ENCODE measurements around the gene JMJD6. TPM values are rescaled to one million over a fixed set of nuclear protein-coding genes. Genes with fewer than 3 reads are reported as not detected.

Gene JMJD6
- total RNA-seq, 2 donors from 2014 or later, result 35.0 to 37.4 TPM

- TF ChIP-seq CTCF (IDR thresholded peaks at IDR 0.05), result no peak
- Histone ChIP-seq H3K4me1 (peaks cover 0 to 19% of the 10 kb centered on the region in 2 donors), H3K27me3 (no peaks in the 10 kb centered on the region), H3K9me3 (no peaks in the 10 kb centered on the region), H3K36me3 (peaks cover 11% of the 10 kb centered on the region), H3K27ac (peak overlapping the region; percentile 79 to 90), H3K4me3 (peak overlapping the region; percentile 47 to 65)
- DNase-seq (ENCODE audit: low spot score), result no peak
Observed at GRCh38 chr17:76672270-76672851, 54.0 kb downstream of the JMJD6 start.

DNA sequence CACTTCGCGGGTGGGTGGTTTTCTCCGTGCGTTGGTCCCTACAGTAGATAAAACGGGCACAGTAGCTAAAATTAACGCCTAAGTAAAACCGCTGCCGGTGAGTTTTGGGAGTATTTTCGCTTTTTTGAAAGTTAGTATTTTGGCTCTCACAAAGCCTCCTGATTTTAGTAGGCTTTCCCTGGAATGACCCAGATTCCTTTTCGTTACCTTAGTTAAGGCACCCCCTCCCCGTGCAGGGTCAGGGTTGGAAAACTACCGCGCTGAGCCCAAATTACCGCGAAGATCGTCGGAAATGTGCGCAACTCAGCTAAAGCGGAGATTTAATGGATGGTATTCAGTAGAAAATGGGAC lies 54.5 kb downstream of the JMJD6 start:
- H3K9me3 ChIP-seq, result no peaks in the 10 kb centered on the region
- H3K4me3 ChIP-seq, result peak overlapping the region; percentile 47 to 65
- H3K4me1 ChIP-seq, result peaks cover 0 to 19% of the 10 kb centered on the region in 2 donors
- H3K36me3 ChIP-seq, result peaks cover 6% of the 10 kb centered on the region
- TF ChIP-seq CTCF (IDR thresholded peaks at IDR 0.05), result no peak
- H3K27me3 ChIP-seq, result no peaks in the 10 kb centered on the region
- DNase-seq (ENCODE audit: low spot score), result no peak
- peak overlapping the region; percentile 79 to 90 for H3K27ac ChIP-seq

DNA sequence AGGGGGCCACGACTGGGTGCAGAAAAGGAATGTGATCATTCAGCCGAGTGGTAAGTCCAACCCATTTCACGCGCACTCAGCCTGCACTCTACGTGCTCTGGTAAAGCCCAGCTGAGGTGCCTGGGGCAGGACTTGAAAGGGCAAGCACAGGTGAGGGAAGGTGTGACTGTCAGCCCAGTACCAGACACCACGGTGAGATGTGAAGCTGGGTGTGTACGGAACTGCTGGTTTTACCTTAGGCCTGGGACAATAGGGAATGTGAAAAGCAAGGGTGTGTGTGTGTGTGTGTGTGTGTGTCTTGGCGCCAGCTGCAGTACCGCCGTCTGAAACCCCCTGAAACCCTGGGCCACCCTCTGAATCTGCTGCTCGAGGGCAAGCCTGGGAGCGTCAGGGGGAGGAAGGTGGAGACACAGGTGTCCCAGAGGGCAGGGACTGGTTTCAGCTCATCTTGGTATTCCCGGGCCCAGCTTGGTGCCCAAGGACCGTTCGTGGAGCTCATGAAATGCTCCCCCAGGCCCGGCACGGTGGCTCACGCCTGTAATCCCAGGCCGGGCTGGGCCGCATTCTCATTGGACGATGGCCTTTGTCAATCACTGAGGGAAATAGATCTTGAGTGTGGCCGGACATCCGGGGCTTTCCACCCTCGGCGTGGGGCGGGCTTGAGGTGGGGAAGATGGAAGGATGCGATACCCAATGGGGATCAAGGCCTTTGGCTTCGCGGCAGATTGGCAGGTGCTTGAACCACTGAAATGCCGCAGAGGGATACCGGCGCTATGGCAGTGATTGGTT lies 55.1 kb downstream of the JMJD6 start:
- peaks cover 0 to 19% of the 10 kb centered on the region in 2 donors for H3K4me1 ChIP-seq
- no peaks in the 10 kb centered on the region for H3K27me3 ChIP-seq
- H3K9me3 ChIP-seq, result no peaks in the 10 kb centered on the region
- peaks cover under 1% of the 10 kb centered on the region for H3K36me3 ChIP-seq
- DNase-seq (ENCODE audit: low spot score), result peak; percentile 100
- TF ChIP-seq CTCF (IDR thresholded peaks at IDR 0.05), result no peak
- peak overlapping the region; percentile 79 to 90 for H3K27ac ChIP-seq
- H3K4me3 ChIP-seq, result peak overlapping the region; percentile 47 to 65

DNA sequence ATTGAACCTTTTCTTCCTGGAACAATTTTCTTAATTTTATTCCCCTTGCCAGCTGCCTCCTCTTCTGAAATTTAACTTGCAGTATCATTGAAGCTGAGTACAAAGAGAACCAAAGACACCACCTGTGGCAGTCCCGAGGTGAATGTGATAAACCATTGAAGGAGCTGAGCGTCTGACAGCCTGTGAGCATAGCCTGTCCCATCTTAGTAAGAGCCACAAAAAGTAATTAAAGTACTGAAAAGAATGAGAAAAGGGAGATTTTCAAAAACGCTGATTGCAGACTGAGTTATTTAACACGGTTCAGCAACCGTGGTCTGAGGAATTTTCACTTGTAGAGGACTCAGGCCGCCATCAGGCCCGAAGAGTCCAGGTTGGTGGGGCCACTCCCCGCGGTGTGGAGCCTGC lies 55.7 kb downstream of the JMJD6 start:
- DNase-seq (ENCODE audit: low spot score), result no peak
- Histone ChIP-seq H3K4me3 (no peak overlapping the region), H3K4me1 (peaks cover 0 to 19% of the 10 kb centered on the region in 2 donors), H3K36me3 (no peaks in the 10 kb centered on the region), H3K27ac (peak overlapping the region; percentile 77 to 90), H3K27me3 (no peaks in the 10 kb centered on the region), H3K9me3 (no peaks in the 10 kb centered on the region)
- no peak for TF ChIP-seq CTCF (IDR thresholded peaks at IDR 0.05)

DNA sequence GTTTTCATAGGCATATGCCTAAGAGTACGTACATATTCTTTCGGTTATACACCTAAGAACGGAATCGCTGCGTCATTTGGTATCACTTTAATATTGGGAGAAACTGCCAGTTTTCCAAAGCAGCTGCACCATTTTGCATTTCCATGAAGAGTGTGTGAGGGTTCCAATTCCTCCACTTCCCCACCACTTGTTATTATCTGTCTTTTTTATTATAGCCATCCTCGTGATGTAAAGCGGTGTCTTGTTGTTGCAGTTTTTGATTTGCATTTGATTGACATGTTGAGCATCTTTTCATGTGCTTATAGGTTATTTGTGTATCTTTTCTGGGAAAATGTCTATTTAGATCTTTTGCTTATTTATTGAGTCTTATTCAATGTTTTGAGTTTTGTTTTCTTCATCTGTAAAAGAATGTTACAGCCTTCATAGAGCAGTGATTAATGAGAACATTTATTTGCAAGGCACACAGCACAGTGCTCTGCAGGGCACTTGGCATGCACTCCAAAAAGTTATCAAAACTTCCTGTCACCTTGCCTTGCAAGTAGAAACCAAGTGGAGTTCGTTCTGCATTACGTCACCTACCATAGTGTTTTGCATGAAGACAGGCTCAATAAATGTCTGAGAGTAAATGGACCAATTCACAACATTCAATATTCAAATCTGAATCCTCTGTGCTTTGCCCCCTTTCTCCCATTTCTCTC lies 56.2 kb downstream of the JMJD6 start:
- DNase-seq (ENCODE audit: low spot score), result no peak
- H3K27ac ChIP-seq, result peak overlapping the region; percentile 77 to 90

More for the DNA sequence above, 56.2 kb downstream of the JMJD6 start:
- no peaks in the 10 kb centered on the region for H3K27me3 ChIP-seq
- peaks cover 0 to 19% of the 10 kb centered on the region in 2 donors for H3K4me1 ChIP-seq
- no peak for TF ChIP-seq CTCF (IDR thresholded peaks at IDR 0.05)
- H3K36me3 ChIP-seq, result no peaks in the 10 kb centered on the region
- no peaks in the 10 kb centered on the region for H3K9me3 ChIP-seq
- H3K4me3 ChIP-seq, result no peak overlapping the region

MicroRNAs within 50 kb of the gene (microRNA counts, 767-probe panel; counts per million panel counts)
- microRNA hsa-miR-636, result 0 to 31.0 counts per million in 2 donors

Small RNA genes lying within 50 kb of the gene (microRNA-seq; reads per million reads assigned to microRNA genes)
- 0 reads per million in 2 donors for gene MIR636 (ENCODE audit: borderline number of aligned reads in 2 of 2, borderline replicate concordance in 1 of 2)

Other genes starting within 250 kb of the JMJD6 start
- gene RHBDF2, start 225.2 kb downstream of the JMJD6 start, total RNA-seq, result 10 to 100 TPM; 13.6 to 14.8 TPM
- gene CYGB, start 188.9 kb downstream of the JMJD6 start, total RNA-seq, result 10 to 100 TPM; 23.0 to 48.7 TPM
- 1 to 10 TPM; 2.1 to 3.5 TPM for gene PRCD, start 186.6 kb downstream of the JMJD6 start, total RNA-seq
- gene ST6GALNAC2, start 140.7 kb downstream of the JMJD6 start, total RNA-seq, result 1 to 10 TPM; 4.5 to 6.4 TPM
- gene ST6GALNAC1, start 82.8 kb downstream of the JMJD6 start, total RNA-seq, result 1 to 10 TPM; 2.4 to 7.1 TPM
- gene MXRA7, start 15.6 kb downstream of the JMJD6 start, total RNA-seq, result 100 to 1,000 TPM; 440 to 644 TPM
- gene METTL23, start 233 bp upstream of the JMJD6 start, total RNA-seq, result 10 to 100 TPM; 22.6 to 26.8 TPM
- gene SRSF2, start 10.7 kb upstream of the JMJD6 start, total RNA-seq, result 100 to 1,000 TPM in 1 of 2 donors, 10 to 100 TPM in 1; 78.3 to 135 TPM
- 10 to 100 TPM; 24.8 to 29.3 TPM for gene MFSD11, start 11.5 kb upstream of the JMJD6 start, total RNA-seq
- not detected for gene MGAT5B, start 141.8 kb upstream of the JMJD6 start, total RNA-seq